Smooth muscle cell (in vitro differentiated cells): ENCODE measurements around the gene PYY. TPM values are rescaled to one million over a fixed set of nuclear protein-coding genes. Genes with fewer than 3 reads are reported as not detected.

Source experiments
- DNase-seq: peaks from one replicate; lab custom pipeline; 2025; ENCODE audit not compliant: unreplicated experiment; lab: John Stamatoyannopoulos, UW
- H2AFZ ChIP-seq: fragments of 200-600 bp; sonication (generic); 2 replicates; pipeline ENCODE4 v1.6.0; 2016; ENCODE audit warnings: antibody characterized with exemption, low read depth, mild to moderate bottlenecking
- H3F3A ChIP-seq: fragments of 200-600 bp; sonication (generic); 2 replicates; pipeline ENCODE4 v1.6.0; 2017; ENCODE audit warnings: antibody characterized with exemption, low read depth
- H3K27ac ChIP-seq: fragments of 200-600 bp; sonication (generic); 2 replicates; pipeline ENCODE4 v1.5.1; 2016; ENCODE audit warnings: low read depth, mild to moderate bottlenecking
- H3K27me3 ChIP-seq: fragments of 200-600 bp; sonication (generic); 2 replicates; pipeline ENCODE4 v1.6.1; 2016; ENCODE audit warnings: low read depth, mild to moderate bottlenecking
- H3K36me3 ChIP-seq: fragments of 200-600 bp; sonication (generic); 2 replicates; pipeline ENCODE4 v1.5.1; 2016; ENCODE audit warnings: low read depth
- H3K4me1 ChIP-seq: fragments of 200-600 bp; sonication (generic); 2 replicates; pipeline ENCODE4 v1.5.1; 2016; ENCODE audit warnings: low read depth
- H3K4me2 ChIP-seq: fragments of 200-600 bp; sonication (generic); 2 replicates; pipeline ENCODE4 v1.6.0; 2016; ENCODE audit warnings: mild to moderate bottlenecking
- H3K4me3 ChIP-seq: fragments of 200-600 bp; sonication (generic); 2 replicates; pipeline ENCODE4 v1.5.1; 2016; ENCODE audit warnings: mild to moderate bottlenecking
- H3K79me2 ChIP-seq: fragments of 200-600 bp; sonication (generic); 2 replicates; pipeline ENCODE4 v1.6.0; 2016; ENCODE audit warnings: low read depth, mild to moderate bottlenecking
- H3K9ac ChIP-seq: fragments of 200-600 bp; sonication (generic); 2 replicates; pipeline ENCODE4 v1.6.0; 2016; ENCODE audit warnings: low read depth
- H3K9me3 ChIP-seq: fragments of 200-600 bp; sonication (generic); replicated peaks from 2 replicates; pipeline ENCODE4 v1.5.1; 2016; ENCODE audit warnings: low read depth
- H4K20me1 ChIP-seq: fragments of 200-600 bp; sonication (generic); 2 replicates; pipeline ENCODE4 v1.6.0; 2016; ENCODE audit warnings: low read depth
- WGBS: methylation state at CpG from one replicate; pipeline ENCODE4 v1.1.7; 2016; ENCODE audit warnings: low lambda C conversion rate; 5-methylcytosine and 5-hydroxymethylcytosine counted together
- polyA plus RNA-seq: library from polyadenylated mRNA; unstranded; fragments of >200 nt; fragmentation: Nextera tagmentation; extraction: Ambion mirVana; gene quantifications from 2 replicates; pipeline ENCODE4 v1.2.1, GENCODE V29; 2016
- total RNA-seq: library from RNA; depleted of rRNA; stranded (reverse); fragments of >200 nt; gene quantifications from 2 replicates; pipeline ENCODE4 v1.2.3, GENCODE V29; 2014
- TF ChIP-seq, protein P1 (sequence below): fragments of 200-600 bp; sonication (generic); IDR thresholded peaks from 2 replicates; pipeline ENCODE4 v1.5.1; 2017; ENCODE audit warnings: borderline replicate concordance, mild to moderate bottlenecking, antibody characterized with exemption; ENCODE audit not compliant: insufficient read depth, poor library complexity, severe bottlenecking

The PYY gene
- total and polyA plus RNA-seq, 2 experiments from 2014 or later: not detected

DNA sequence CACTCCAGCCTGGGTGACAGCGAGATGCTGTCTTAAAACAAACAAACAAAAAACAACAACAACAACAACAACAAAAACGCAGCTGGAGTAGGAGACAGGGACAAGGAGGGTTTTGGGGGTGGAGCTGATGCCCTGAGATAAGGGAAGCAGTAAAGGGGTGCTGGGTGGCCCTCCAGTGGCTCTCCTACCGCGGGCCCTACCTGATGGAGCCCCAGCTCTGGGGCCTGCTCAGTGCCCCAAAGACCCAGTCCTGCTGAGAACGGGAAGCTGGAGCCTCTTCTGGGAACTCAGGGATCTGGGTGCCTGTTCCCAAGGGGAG is 29.4 kb upstream of the PYY start:
- Histone ChIP-seq H3K9me3 (no peaks in the 10 kb centered on the region), H3K79me2 (no peaks in the 10 kb centered on the region), H3K36me3 (no peaks in the 10 kb centered on the region), H3K4me3 (no peak overlapping the region), H3K4me1 (peaks cover 12% of the 10 kb centered on the region), H4K20me1 (no peaks in the 10 kb centered on the region), H3F3A (no peaks in the 10 kb centered on the region), H2AFZ (no peak overlapping the region), H3K9ac (no peak overlapping the region), H3K4me2 (peak overlapping the region; percentile 93), H3K27ac (no peak overlapping the region), H3K27me3 (peaks cover 94% of the 10 kb centered on the region)
- no peak for DNase-seq
- TF ChIP-seq, protein P1, sequence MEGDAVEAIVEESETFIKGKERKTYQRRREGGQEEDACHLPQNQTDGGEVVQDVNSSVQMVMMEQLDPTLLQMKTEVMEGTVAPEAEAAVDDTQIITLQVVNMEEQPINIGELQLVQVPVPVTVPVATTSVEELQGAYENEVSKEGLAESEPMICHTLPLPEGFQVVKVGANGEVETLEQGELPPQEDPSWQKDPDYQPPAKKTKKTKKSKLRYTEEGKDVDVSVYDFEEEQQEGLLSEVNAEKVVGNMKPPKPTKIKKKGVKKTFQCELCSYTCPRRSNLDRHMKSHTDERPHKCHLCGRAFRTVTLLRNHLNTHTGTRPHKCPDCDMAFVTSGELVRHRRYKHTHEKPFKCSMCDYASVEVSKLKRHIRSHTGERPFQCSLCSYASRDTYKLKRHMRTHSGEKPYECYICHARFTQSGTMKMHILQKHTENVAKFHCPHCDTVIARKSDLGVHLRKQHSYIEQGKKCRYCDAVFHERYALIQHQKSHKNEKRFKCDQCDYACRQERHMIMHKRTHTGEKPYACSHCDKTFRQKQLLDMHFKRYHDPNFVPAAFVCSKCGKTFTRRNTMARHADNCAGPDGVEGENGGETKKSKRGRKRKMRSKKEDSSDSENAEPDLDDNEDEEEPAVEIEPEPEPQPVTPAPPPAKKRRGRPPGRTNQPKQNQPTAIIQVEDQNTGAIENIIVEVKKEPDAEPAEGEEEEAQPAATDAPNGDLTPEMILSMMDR: no peak
- 42% methylated on average over 5 of the region's 5 CpGs for WGBS

DNA sequence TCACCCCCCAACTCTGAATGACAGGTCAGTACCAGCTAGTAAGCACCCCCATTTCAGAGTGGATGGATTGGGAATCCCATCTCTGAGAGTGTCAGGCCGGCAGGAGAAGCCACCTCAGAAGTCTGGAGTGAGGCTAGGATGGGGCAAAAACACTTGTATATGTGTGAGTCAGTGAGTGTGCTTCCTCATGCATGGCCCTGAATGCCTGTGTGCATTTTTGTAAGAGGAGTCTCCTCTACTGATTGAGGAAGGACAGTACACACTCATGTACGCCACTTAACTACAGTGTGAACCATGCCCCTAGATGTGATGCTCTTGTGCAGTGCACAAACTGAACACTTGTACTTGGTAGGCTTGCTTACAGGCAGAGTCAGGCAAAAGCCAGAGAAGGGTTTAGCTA is 28.4 kb upstream of the PYY start:
- Histone ChIP-seq H3K9ac (no peak overlapping the region), H3K9me3 (no peaks in the 10 kb centered on the region), H3K79me2 (no peaks in the 10 kb centered on the region), H3K27me3 (peaks cover 94% of the 10 kb centered on the region), H3K27ac (no peak overlapping the region), H3F3A (no peaks in the 10 kb centered on the region), H2AFZ (no peak overlapping the region), H3K4me1 (peaks cover 12% of the 10 kb centered on the region), H3K4me3 (no peak overlapping the region), H4K20me1 (no peaks in the 10 kb centered on the region), H3K4me2 (no peak overlapping the region), H3K36me3 (no peaks in the 10 kb centered on the region)
- TF ChIP-seq, protein P1: no peak
- no peak for DNase-seq
- 78% methylated on average over 2 of the region's 2 CpGs for WGBS

DNA sequence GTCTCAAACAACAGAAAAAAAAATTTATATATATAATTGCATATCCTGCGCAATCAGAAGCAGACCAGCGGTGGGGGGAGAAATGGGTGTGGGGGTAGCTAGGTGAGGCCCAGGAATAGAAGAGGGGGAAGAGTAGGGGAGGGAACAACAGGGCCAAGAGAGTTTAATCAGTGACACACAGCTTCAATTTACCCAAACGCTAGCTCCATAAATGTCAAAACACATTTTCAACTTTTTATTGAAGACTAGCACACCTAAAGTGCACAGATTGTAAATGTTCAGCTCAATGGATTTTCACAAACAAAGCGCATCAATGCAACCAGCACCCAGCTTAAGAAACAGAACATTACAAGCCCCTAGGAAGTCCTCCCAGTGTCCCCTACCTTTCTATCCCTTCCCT is 25.9 kb upstream of the PYY start:
- Histone ChIP-seq H3K4me1 (peaks cover 11% of the 10 kb centered on the region), H4K20me1 (no peaks in the 10 kb centered on the region), H3K27ac (no peak overlapping the region), H3K27me3 (peaks cover 79% of the 10 kb centered on the region), H3F3A (no peaks in the 10 kb centered on the region), H3K9me3 (no peaks in the 10 kb centered on the region), H3K4me2 (no peak overlapping the region), H3K79me2 (no peaks in the 10 kb centered on the region), H3K36me3 (no peaks in the 10 kb centered on the region), H3K9ac (no peak overlapping the region), H2AFZ (no peak overlapping the region), H3K4me3 (no peak overlapping the region)
- TF ChIP-seq, protein P1: no peak
- DNase-seq: no peak
- WGBS: 84% methylated on average over 4 of the region's 4 CpGs

DNA sequence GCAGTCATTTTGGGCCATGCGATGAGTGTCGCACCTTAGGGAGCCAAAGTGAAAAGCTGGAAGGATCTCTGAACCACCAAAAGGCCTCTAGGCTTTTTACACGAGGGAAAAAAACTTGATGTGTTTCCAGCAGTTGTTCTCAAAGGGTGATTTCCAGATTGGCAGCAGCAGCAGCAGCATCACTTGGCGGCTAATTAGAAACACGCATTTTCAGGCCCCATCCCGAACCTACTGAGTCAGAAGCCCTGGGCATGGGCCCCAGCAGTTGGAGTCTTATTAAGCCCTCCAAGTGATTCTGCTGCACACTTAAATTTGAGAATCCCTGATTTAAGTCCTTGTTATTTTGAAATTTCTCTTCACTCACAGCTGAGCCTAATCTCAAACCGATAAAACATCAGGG is 25.3 kb upstream of the PYY start:
- Histone ChIP-seq H4K20me1 (no peaks in the 10 kb centered on the region), H3K4me1 (peaks cover 5% of the 10 kb centered on the region), H3K27me3 (peaks cover 77% of the 10 kb centered on the region), H3K27ac (no peak overlapping the region), H3F3A (no peaks in the 10 kb centered on the region), H3K79me2 (no peaks in the 10 kb centered on the region), H3K36me3 (no peaks in the 10 kb centered on the region), H2AFZ (no peak overlapping the region), H3K9ac (no peak overlapping the region), H3K9me3 (no peaks in the 10 kb centered on the region), H3K4me3 (no peak overlapping the region), H3K4me2 (no peak overlapping the region)
- TF ChIP-seq, protein P1: no peak
- 76% methylated on average over 7 of the region's 7 CpGs for WGBS
- DNase-seq: no peak
